Spleen (tissue), 11 donors: ENCODE data around the gene CALHM2. TPM values are rescaled to one million over a fixed set of nuclear protein-coding genes. Genes with fewer than 3 reads are reported as not detected.

Source experiments
- DNase-seq: peaks from one replicate; pipeline ENCODE4 v3.0.0-alpha.2; 2020
- H3K27ac ChIP-seq, 8 donors: fragments of 200-600 bp; sonication (generic) in 7 of 8; 1 replicate in 4 of 8; 2 replicates in 4 of 8; pipeline versions ENCODE4 v1.5.0 to v1.8.0; 2016 to 2021; ENCODE audit warnings: inconsistent platforms in 4 of 8, mild to moderate bottlenecking in 4 of 8, moderate library complexity in 1 of 8
- H3K27me3 ChIP-seq, 7 donors: fragments of 200-600 bp; sonication (generic) in 6 of 7; replicated peaks in 1 of 7; 1 replicate in 4 of 7; 2 replicates in 3 of 7; pipeline versions ENCODE4 v1.5.0 to v1.8.0; 2016 to 2021; ENCODE audit warnings: inconsistent platforms in 3 of 7, mild to moderate bottlenecking in 1 of 7
- H3K36me3 ChIP-seq, 6 donors: fragments of 200-600 bp; sonication (generic) in 5 of 6; 1 replicate in 4 of 6; 2 replicates in 2 of 6; pipeline versions ENCODE4 v1.5.0 to v1.8.0; 2016 to 2021; ENCODE audit warnings: inconsistent platforms in 2 of 6
- H3K4me1 ChIP-seq, 6 donors: fragments of 200-600 bp; sonication (generic) in 5 of 6; 1 replicate in 3 of 6; 2 replicates in 3 of 6; pipeline versions ENCODE4 v1.5.0 to v1.8.0; 2016 to 2021; ENCODE audit warnings: inconsistent platforms in 3 of 6
- H3K4me3 ChIP-seq, 8 donors: fragments of 200-600 bp; sonication (generic) in 7 of 8; 1 replicate in 4 of 8; 2 replicates in 4 of 8; pipeline versions ENCODE4 v1.5.0 to v1.8.0; 2016 to 2021; ENCODE audit warnings: inconsistent platforms in 4 of 8, mild to moderate bottlenecking in 4 of 8, moderate library complexity in 2 of 8
- H3K9me3 ChIP-seq, 8 donors: fragments of 200-600 bp; sonication (generic) in 7 of 8; 1 replicate in 4 of 8; 2 replicates in 4 of 8; pipeline versions ENCODE4 v1.5.0 to v1.8.0; 2016 to 2021; ENCODE audit warnings: inconsistent platforms in 4 of 8
- POLR2A ChIP-seq, 3 donors: fragments of 450-650 bp; IDR thresholded peaks; one replicate each; pipeline ENCODE4 v1.5.1; 2017; ENCODE audit warnings: antibody characterized with exemption in 3 of 3, mild to moderate bottlenecking in 1 of 3
- POLR2AphosphoS5 ChIP-seq, 3 donors: sonication (generic); formaldehyde crosslinking; IDR thresholded peaks; one replicate each; pipeline ENCODE4 v1.5.1; 2017; ENCODE audit warnings: antibody characterized with exemption in 3 of 3
- WGBS, 5 donors: extraction: QIAGEN DNeasy Blood & Tissue Kit in 3 of 5; methylation state at CpG; one replicate each; pipeline versions ENCODE4 v1.1.5 to v1.1.7; 2013 to 2018; 5-methylcytosine and 5-hydroxymethylcytosine counted together
- intact Hi-C: fragments of 100-400 bp; cut with DNase I; formaldehyde crosslinking; loops from one replicate; pipeline ENCODE4 v1.15.0; 2023; ENCODE audit warnings: low total_unique reads
- polyA plus RNA-seq, 3 donors: library from polyadenylated mRNA; stranded (reverse); fragments of 200-250 nt; gene quantifications; one replicate each; pipeline ENCODE4 v1.2.1, GENCODE V29; 2013
- total RNA-seq, 7 donors: library from RNA; depleted of rRNA in 3 of 7; stranded (reverse); fragments of >200 nt in 3 of 7; fragmentation: NEBNext Ultra II Directional in 4 of 7; extraction: Animal tissue kit (Norgen Biotek cat#: 25700) in 4 of 7; gene quantifications; one replicate each; pipeline versions ENCODE4 v1.1.0 to v1.2.1, GENCODE V29; 2016 to 2021
- TF ChIP-seq, protein P1 (sequence below), 11 experiments: fragments of 200-600 bp in 7 of 11; fragments of 450-650 bp in 4 of 11; sonication (generic) in 4 of 11; IDR thresholded peaks in 8 of 11; conservative IDR thresholded peaks in 3 of 11; 1 replicate in 7 of 11; 2 replicates in 4 of 11; pipeline versions ENCODE4 v1.4.0 to v1.8.0; 2016 to 2021; ENCODE audit warnings: antibody characterized with exemption in 11 of 11, inconsistent platforms in 4 of 11, mild to moderate bottlenecking in 1 of 11
- donor health status: healthy with polysubstance abuse.
- donor health status: DM: no; HTN: no; CAD: no; lungs with moderate emphysema.
- donor health status: DM: no; HTN: no; CAD: no.
- donor health status: Bipolar disorder and iron deficiency.
- donor health status: healthy.
- donor health status: DM: no; HTN: no; CAD: no.
- donor health status: DM: yes; HTN: yes; CAD: no.

Gene CALHM2
- total and polyA plus RNA-seq, 10 donors, result 12.6 to 91.6 (median 52.4) TPM

DNA sequence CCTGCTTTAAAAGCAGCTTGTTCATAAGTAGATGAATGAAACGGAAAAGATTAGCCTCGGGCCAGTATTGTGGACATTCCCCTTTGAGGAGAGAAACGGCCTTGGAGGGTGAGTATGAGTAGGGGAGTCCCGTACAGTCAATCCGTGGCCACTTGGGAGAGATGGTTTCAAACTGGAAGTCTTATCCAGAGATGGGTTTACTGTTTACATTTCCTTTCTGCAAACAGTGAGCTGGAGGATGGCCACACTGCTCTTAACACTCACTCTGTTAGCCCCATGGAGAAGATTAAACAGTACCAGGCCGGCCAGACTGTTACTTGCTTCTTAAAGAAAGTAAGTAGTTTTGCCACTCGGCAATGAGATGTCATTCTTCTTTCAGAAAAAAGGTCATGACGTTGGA, 20.3 kb downstream of the CALHM2 start:
- peaks cover 0 to 100% (median 71%) of the 10 kb centered on the region in 6 donors for H3K36me3 ChIP-seq
- peaks cover 0 to 18% (median 6%) of the 10 kb centered on the region in 6 donors for H3K4me1 ChIP-seq
- no peak for TF ChIP-seq POLR2AphosphoS5 (IDR thresholded peaks at IDR 0.05)
- TF ChIP-seq, protein P1, sequence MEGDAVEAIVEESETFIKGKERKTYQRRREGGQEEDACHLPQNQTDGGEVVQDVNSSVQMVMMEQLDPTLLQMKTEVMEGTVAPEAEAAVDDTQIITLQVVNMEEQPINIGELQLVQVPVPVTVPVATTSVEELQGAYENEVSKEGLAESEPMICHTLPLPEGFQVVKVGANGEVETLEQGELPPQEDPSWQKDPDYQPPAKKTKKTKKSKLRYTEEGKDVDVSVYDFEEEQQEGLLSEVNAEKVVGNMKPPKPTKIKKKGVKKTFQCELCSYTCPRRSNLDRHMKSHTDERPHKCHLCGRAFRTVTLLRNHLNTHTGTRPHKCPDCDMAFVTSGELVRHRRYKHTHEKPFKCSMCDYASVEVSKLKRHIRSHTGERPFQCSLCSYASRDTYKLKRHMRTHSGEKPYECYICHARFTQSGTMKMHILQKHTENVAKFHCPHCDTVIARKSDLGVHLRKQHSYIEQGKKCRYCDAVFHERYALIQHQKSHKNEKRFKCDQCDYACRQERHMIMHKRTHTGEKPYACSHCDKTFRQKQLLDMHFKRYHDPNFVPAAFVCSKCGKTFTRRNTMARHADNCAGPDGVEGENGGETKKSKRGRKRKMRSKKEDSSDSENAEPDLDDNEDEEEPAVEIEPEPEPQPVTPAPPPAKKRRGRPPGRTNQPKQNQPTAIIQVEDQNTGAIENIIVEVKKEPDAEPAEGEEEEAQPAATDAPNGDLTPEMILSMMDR (IDR thresholded peaks at IDR 0.05 in 8 of 11, conservative IDR thresholded peaks at IDR 0.05 in 3 of 11), result no peak
- TF ChIP-seq POLR2A (IDR thresholded peaks at IDR 0.05), result no peak
- intact Hi-C loops, result no loop called here
- 84 to 87% (median 87%) methylated on average over 8 of the region's 8 CpGs for WGBS, 5 donors
- H3K27ac ChIP-seq, result no peak overlapping the region
- no peaks in the 10 kb centered on the region for H3K27me3 ChIP-seq
- H3K9me3 ChIP-seq, result no peaks in the 10 kb centered on the region
- no peak overlapping the region for H3K4me3 ChIP-seq
- DNase-seq, result no peak

DNA sequence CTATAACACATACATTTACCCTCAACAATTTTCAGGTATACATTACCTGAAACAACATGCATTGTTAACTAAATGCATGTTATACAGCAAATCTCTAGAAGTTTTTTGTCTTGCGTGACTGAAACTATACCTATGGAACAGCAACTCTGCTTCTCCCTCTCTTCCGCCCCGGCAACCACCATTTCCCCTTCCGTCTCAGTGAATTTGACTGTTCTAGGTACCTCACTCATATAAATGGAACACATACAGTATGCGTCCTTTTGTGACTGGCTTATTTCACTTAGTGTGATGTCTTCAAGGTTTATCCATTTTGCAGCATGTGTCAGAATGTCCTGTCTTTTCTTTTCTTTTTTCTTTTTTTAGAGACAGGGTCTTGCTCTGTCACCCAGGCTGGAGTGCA, 22.5 kb downstream of the CALHM2 start:
- Histone ChIP-seq H3K4me1 (peaks cover 0 to 18% (median 6%) of the 10 kb centered on the region in 6 donors), H3K4me3 (no peak overlapping the region), H3K27ac (peak overlapping the region in 4 of 8 donors; percentile 11 to 45 (median 20)), H3K36me3 (peaks cover 0 to 100% (median 68%) of the 10 kb centered on the region in 6 donors), H3K27me3 (no peaks in the 10 kb centered on the region), H3K9me3 (no peaks in the 10 kb centered on the region)
- TF ChIP-seq POLR2A (IDR thresholded peaks at IDR 0.05) (no peak), POLR2AphosphoS5 (IDR thresholded peaks at IDR 0.05) (no peak)
- TF ChIP-seq, protein P1 (IDR thresholded peaks at IDR 0.05 in 8 of 11, conservative IDR thresholded peaks at IDR 0.05 in 3 of 11), result no peak
- peak; percentile 41 for DNase-seq
- intact Hi-C loops, result no loop called here
- WGBS, 5 donors, result 65 to 88% (median 88%) methylated on average over 5 of the region's 5 CpGs

DNA sequence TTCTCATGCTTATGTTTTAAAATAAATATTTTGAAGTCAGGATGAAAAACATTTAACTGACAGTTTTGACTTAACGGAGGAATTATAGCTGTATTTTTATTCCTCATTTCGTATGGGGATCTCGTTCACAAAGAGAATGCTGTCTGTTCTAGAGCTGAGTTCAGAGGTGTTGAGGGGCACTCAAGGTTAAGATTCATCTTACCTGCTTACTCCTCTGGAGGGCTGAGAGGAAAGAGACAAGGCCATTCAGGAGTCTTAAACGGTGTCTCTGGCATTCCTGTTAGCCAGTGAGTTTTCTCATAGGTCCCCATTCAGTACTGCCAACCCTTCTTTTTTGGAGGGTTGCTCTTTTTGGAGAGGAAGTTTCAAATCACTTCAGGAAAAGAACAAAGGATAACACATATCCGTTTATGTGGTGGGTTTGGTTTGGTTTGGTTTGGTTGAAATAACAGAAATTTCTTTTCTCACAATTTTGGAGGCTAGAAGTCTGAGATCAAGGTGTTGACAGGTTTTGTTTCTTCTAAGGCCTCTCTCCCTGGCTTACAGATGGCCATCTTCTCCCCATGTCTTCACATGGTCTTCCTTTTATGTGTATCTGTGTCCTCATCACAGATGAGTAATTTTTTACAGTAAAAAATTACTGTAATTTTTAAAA, 23.1 kb downstream of the CALHM2 start:
- intact Hi-C loops, result no loop called here
- H3K27ac ChIP-seq, result peak overlapping the region in 4 of 8 donors; percentile 11 to 45 (median 20)
- WGBS, 5 donors, result 37 to 59% (median 44%) methylated on average over 5 of the region's 5 CpGs
- H3K27me3 ChIP-seq, result no peaks in the 10 kb centered on the region
- DNase-seq, result no peak
- H3K9me3 ChIP-seq, result no peaks in the 10 kb centered on the region
- TF ChIP-seq POLR2A (IDR thresholded peaks at IDR 0.05), result no peak
- TF ChIP-seq POLR2AphosphoS5 (IDR thresholded peaks at IDR 0.05), result no peak
- TF ChIP-seq, protein P1 (IDR thresholded peaks at IDR 0.05 in 8 of 11, conservative IDR thresholded peaks at IDR 0.05 in 3 of 11), result no peak
- no peak overlapping the region for H3K4me3 ChIP-seq
- peaks cover 0 to 100% (median 68%) of the 10 kb centered on the region in 6 donors for H3K36me3 ChIP-seq
- peaks cover 0 to 18% (median 6%) of the 10 kb centered on the region in 6 donors for H3K4me1 ChIP-seq

DNA sequence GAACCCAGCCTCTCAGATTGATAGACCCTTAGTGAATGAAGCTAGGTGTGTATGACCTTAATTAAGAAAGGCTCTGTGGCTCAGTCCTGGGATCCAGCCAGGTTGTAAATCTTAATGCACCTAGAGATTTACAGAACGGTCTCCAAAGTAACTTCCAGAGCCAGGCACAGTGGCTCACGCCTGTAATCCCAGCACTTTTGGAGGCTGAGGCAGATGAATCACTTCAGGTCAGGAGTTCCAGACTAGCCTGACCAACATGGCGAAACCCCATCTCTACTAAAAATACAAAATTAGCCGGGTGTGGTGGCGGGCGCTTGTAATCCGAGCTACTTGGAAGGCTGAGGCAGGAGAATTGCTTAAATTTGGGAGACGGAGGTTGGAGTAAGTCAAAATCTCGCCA, 24.3 kb downstream of the CALHM2 start:
- no peak for TF ChIP-seq POLR2AphosphoS5 (IDR thresholded peaks at IDR 0.05)
- no peak for TF ChIP-seq POLR2A (IDR thresholded peaks at IDR 0.05)
- TF ChIP-seq, protein P1 (IDR thresholded peaks at IDR 0.05 in 8 of 11, conservative IDR thresholded peaks at IDR 0.05 in 3 of 11), result no peak
- intact Hi-C loops, result no loop called here
- Histone ChIP-seq H3K27me3 (no peaks in the 10 kb centered on the region), H3K4me1 (peaks cover 0 to 18% (median 6%) of the 10 kb centered on the region in 6 donors), H3K27ac (no peak overlapping the region), H3K4me3 (no peak overlapping the region), H3K36me3 (peaks cover 4 to 100% (median 68%) of the 10 kb centered on the region in 6 donors), H3K9me3 (no peaks in the 10 kb centered on the region)
- 95 to 98% (median 95%) methylated on average over 9 of the region's 9 CpGs for WGBS, 5 donors
- DNase-seq, result peak; percentile 28
